ENCODE measurements around the gene THBS3.
"Not testable (repeated sequence)": the region's sequence is repeated elsewhere in the genome, so short reads cannot be mapped to it uniquely, and the experiment has no call there.

Gene THBS3

DNA sequence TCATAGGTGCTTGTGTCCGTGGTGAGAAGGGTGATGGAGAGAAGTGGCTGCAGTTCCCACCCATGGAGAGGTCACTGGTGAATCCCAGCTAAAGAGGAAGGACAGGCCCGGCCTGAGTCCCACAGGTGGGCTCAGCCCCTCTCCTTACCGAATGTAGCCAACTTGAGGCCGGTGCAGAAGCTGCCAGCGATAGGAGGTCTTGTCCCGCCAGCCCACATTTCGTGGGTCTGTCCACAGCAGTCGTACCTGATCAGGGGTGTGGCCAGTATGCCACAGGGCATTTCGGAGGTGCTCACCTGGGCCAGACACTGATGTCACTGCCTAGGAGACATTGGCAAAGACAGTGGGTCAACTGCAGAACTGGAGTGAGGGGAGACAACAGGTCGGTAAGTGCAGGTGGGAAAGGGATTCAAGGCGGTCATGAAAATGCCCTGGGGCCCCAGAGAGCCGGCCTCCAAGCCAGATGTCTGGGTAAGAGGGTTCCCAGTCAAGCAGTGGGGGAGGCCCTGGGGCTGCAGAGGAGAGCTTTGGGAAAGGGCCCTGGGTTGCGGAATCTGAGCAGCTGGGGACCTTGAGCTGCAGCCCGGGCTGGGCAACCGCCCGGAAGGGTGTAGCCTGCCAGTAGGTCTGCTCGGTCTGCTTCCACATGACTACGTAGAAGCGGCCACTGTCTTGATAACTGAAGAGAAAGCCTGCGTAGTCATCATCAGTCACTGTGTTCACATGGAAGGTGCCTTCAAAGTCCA, 10.6 kb downstream of the THBS3 start:
- WGBS, 2 experiments: 81 to 83% methylated on average over 20 of the region's 20 CpGs
- no peaks in the 10 kb centered on the region for H3K27me3 ChIP-seq (ENCODE audit: control insufficient read depth, insufficient read depth, low read length, poor library complexity, severe bottlenecking)
- peak overlapping the region; percentile 99 for H3K27ac ChIP-seq (ENCODE audit: insufficient read depth, low read depth, low read length, poor library complexity, severe bottlenecking)
- H3K36me3 ChIP-seq (ENCODE audit: control insufficient read depth, insufficient read depth, low read length): peaks cover 49% of the 10 kb centered on the region
- H3K4me1 ChIP-seq (ENCODE audit: control insufficient read depth, insufficient read depth, low read length): peaks cover 33% of the 10 kb centered on the region
- no peaks in the 10 kb centered on the region for H3K9me3 ChIP-seq (ENCODE audit: control insufficient read depth, low read length)
- H3K4me3 ChIP-seq (ENCODE audit: insufficient read depth, low read depth, low read length): peak overlapping the region; percentile 94

DNA sequence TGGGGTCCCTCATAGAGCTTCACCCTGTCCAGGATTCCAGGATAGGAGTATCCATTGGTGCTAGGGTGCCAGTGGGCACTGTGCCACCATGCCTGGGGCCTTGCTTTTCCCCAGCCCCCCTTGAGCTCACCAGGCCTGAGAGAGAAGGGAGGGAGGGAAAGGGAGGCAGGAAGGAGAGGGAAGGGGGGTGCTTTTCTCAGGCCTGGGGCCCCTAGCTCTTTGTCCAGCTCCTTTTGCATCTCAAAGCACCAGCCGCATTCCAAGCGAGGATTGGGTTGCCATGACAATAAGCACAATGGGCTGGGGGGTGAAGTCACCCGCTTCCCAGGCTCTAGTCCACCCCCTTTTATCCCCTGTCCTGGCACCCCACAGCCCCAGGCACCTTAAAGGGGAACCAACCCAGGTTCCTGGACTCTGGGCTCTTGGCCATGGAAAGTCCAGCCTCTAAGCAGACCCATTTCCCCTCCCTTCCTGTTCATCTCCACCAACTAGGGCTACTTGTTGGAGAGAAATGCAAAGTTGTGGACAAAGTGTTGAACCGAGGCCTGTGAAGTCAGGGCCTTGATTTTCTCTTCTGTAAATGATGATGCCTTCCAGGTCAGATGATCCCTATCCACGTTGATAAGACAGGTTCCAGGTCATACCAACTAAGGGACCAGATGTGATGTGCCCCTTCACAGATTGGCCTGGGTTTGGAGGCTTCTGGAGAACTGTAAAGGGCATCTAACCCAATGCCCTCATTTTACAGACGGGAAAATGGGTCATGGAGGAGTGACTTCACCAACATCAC, 11.4 kb downstream of the THBS3 start:
- H3K27ac ChIP-seq (ENCODE audit: insufficient read depth, low read depth, low read length, poor library complexity, severe bottlenecking): peak overlapping the region; percentile 99
- 7 to 10% methylated on average over 6 of the region's 6 CpGs for WGBS, 2 experiments
- H3K4me3 ChIP-seq (ENCODE audit: insufficient read depth, low read depth, low read length): peak overlapping the region; percentile 94
- H3K9me3 ChIP-seq (ENCODE audit: control insufficient read depth, low read length): no peaks in the 10 kb centered on the region
- peaks cover 33% of the 10 kb centered on the region for H3K4me1 ChIP-seq (ENCODE audit: control insufficient read depth, insufficient read depth, low read length)
- H3K36me3 ChIP-seq (ENCODE audit: control insufficient read depth, insufficient read depth, low read length): peaks cover 41% of the 10 kb centered on the region
- no peaks in the 10 kb centered on the region for H3K27me3 ChIP-seq (ENCODE audit: control insufficient read depth, insufficient read depth, low read length, poor library complexity, severe bottlenecking)

DNA sequence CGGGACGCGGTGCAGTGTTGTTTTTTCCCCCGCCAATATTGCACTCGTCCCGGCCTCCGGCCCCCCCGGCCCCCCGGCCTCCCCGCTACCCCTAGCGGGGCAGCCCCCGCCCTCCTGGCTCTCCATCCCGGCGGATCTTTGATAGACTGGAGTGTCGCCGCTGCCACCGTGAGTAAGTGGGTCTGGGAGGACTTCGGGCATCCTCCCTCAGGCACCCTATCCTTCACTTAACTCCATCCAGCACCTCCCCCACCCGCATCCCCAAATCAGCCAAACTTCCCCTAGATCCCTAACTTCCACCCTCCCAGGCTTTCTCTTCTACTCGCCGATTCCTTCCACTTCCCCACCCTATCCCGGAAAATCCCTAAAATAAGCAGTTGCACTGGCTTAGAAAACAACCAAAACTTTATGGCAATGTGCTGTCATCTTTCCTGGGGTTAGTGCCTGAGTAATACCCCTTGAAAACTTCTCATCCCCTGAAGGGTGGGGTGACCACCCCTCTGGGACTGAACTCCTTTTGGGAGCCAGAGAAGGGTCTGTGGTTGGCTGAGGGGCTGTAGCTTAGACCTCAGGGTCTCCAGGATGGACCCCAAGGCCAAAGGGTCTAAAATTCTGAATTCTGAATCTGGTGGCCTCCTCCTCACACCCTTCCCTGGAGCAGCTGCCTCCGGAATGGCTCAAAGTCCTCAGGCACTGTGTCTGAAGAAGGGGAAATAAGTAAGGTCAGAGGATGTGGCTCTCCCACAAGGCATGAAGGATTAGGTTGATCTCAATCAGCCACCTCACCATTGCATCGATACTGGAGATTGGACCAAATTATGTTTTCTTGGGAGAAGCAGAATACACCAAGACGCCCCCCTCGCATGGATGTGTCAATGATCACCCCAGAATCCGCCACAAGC, 12.2 kb downstream of the THBS3 start:
- Histone ChIP-seq H3K27ac (ENCODE audit: insufficient read depth, low read depth, low read length, poor library complexity, severe bottlenecking) (peak overlapping the region; percentile 99), H3K36me3 (ENCODE audit: control insufficient read depth, insufficient read depth, low read length) (peaks cover 34% of the 10 kb centered on the region), H3K4me1 (ENCODE audit: control insufficient read depth, insufficient read depth, low read length) (peaks cover 33% of the 10 kb centered on the region), H3K4me3 (ENCODE audit: insufficient read depth, low read depth, low read length) (peak overlapping the region; percentile 94), H3K9me3 (ENCODE audit: control insufficient read depth, low read length) (no peaks in the 10 kb centered on the region), H3K27me3 (ENCODE audit: control insufficient read depth, insufficient read depth, low read length, poor library complexity, severe bottlenecking) (no peaks in the 10 kb centered on the region)
- WGBS, 2 experiments: 1% methylated on average over 27 of the region's 27 CpGs

DNA sequence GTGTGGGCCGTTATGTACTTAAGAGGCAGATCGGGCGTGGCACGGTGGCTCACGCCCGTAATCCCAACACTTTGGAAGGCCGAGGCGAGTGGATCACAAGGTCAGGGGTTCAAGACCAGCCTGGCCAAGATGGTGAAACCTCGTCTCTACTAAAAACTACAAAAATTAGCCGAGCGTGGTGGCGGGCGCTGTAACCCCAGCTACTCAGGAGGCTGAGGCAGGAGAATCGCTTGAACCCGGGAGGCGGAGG, 13.8 kb downstream of the THBS3 start:
- Histone ChIP-seq H3K4me3 (ENCODE audit: insufficient read depth, low read depth, low read length) (peak overlapping the region; percentile 94), H3K27ac (ENCODE audit: insufficient read depth, low read depth, low read length, poor library complexity, severe bottlenecking) (peak overlapping the region; percentile 99), H3K4me1 (ENCODE audit: control insufficient read depth, insufficient read depth, low read length) (peaks cover 33% of the 10 kb centered on the region), H3K36me3 (ENCODE audit: control insufficient read depth, insufficient read depth, low read length) (peaks cover 21% of the 10 kb centered on the region)
- 4% methylated on average over 16 of the region's 16 CpGs for WGBS, 2 experiments
- not testable (repeated sequence) for H3K9me3 ChIP-seq (ENCODE audit: control insufficient read depth, low read length); H3K27me3 ChIP-seq (ENCODE audit: control insufficient read depth, insufficient read depth, low read length, poor library complexity, severe bottlenecking)

DNA sequence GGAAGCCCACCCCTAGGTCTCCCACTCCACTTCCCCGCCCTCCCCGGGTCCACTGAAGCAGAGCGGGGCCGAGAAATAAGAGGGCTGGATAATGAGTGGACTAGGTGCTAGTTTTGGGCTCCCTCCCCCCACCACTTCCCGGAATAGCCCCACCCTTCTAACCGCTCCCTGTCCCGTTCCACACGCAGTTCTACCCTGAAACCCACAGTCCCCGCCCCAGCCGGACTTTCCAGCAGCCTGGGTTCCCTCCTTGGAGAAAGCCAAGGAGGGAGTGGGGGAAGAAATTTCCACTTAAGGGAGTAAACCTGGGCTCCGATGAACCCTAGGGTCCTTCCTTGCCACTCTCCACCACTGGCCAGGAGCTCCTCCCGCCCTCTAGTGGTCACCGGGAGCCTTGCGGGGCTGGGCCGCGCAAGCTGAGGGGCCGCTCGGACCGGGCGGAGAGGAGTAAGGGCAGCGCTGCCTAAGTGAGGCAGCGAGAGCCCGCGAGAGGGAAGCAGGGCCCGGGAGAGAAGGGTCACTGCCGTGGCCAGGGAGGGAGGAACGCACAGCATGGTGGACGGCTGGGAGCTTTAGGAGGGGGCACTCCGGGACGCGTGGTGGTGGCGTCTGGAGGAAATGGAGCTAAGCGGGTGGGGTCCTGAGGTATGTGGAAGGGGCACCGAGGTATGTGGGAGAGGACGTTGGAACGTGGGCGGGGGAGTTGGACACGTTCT, 14.3 kb downstream of the THBS3 start:
- Histone ChIP-seq H3K4me1 (ENCODE audit: control insufficient read depth, insufficient read depth, low read length) (peaks cover 29% of the 10 kb centered on the region), H3K27ac (ENCODE audit: insufficient read depth, low read depth, low read length, poor library complexity, severe bottlenecking) (peak overlapping the region; percentile 99), H3K4me3 (ENCODE audit: insufficient read depth, low read depth, low read length) (peak overlapping the region; percentile 94), H3K9me3 (ENCODE audit: control insufficient read depth, low read length) (no peaks in the 10 kb centered on the region), H3K27me3 (ENCODE audit: control insufficient read depth, insufficient read depth, low read length, poor library complexity, severe bottlenecking) (no peaks in the 10 kb centered on the region), H3K36me3 (ENCODE audit: control insufficient read depth, insufficient read depth, low read length) (peaks cover 17% of the 10 kb centered on the region)
- 1 to 2% methylated on average over 34 to 38 of the region's 38 CpGs for WGBS, 2 experiments

DNA sequence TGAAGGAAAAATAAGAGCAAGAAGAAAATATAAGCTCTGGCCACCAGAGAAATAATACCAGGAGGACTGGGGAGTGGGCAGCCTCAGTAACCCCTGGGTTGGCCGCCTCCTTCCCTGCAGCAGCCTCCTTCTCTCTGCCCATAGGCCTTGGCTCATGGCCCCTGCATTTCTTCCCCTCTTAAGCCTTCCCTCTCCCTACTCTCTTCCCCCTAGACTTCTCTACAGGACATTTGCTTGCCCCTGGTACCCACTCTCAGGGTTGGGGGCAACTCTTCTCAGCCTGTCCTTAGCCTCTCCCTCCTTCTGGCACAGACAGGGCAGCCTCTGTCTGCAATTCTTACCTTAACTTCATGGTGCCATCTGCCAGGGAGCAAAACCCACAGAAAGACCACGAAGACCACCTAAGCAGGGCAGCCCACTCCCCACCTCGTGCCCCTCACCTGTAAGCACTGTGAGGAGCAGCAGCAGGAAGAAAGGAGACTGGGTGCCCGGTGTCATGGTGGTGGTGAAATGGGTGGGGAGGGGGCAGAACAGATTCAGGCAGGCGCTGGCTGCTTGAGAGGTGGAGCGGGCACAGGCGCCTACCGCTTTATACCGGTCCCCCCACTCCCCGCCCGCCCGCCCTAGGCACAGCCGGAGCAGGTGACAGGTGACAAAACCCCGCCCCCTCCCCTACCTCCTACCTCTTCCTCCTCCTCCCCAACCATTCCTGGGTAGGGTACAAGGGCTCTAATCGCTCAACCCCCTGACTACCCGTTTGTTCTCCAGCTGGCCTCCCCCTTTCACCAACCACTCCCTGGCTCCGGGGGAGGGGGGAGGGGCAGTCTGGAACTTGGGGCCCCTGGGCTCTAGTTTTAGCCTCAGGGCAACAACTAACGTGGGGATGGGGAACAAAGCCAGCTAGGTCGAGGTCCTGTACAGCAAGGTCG, 15.1 kb downstream of the THBS3 start:
- Histone ChIP-seq H3K36me3 (ENCODE audit: control insufficient read depth, insufficient read depth, low read length) (peaks cover 9% of the 10 kb centered on the region), H3K27ac (ENCODE audit: insufficient read depth, low read depth, low read length, poor library complexity, severe bottlenecking) (peak overlapping the region; percentile 68), H3K4me3 (ENCODE audit: insufficient read depth, low read depth, low read length) (peak overlapping the region; percentile 94), H3K4me1 (ENCODE audit: control insufficient read depth, insufficient read depth, low read length) (peaks cover 21% of the 10 kb centered on the region), H3K27me3 (ENCODE audit: control insufficient read depth, insufficient read depth, low read length, poor library complexity, severe bottlenecking) (no peaks in the 10 kb centered on the region), H3K9me3 (ENCODE audit: control insufficient read depth, low read length) (no peaks in the 10 kb centered on the region)
- 28 to 29% methylated on average over 17 of the region's 20 CpGs for WGBS, 2 experiments

DNA sequence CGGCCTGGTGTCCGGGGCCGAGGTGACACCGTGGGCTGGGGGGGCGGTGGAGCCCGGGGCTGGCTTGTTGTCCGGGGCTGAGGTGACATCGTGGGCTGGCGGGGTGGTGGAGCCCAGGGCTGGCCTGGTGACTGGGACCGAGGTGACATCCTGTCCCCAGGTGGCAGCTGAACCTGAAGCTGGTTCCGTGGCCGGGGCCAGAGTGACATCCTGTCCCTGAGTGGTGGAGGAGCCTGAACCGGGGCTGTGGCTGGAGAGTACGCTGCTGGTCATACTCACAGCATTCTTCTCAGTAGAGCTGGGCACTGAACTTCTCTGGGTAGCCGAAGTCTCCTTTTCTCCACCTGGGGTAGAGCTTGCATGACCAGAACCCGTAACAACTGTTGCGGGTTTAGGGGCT, 15.8 kb downstream of the THBS3 start:
- Histone ChIP-seq H3K36me3 (ENCODE audit: control insufficient read depth, insufficient read depth, low read length) (peaks cover 2% of the 10 kb centered on the region), H3K27ac (ENCODE audit: insufficient read depth, low read depth, low read length, poor library complexity, severe bottlenecking) (no peak overlapping the region), H3K4me1 (ENCODE audit: control insufficient read depth, insufficient read depth, low read length) (peaks cover 14% of the 10 kb centered on the region), H3K4me3 (ENCODE audit: insufficient read depth, low read depth, low read length) (no peak overlapping the region), H3K27me3 (ENCODE audit: control insufficient read depth, insufficient read depth, low read length, poor library complexity, severe bottlenecking) (no peaks in the 10 kb centered on the region), H3K9me3 (ENCODE audit: control insufficient read depth, low read length) (no peaks in the 10 kb centered on the region)
- WGBS, 2 experiments: 92 to 93% methylated on average over 17 of the region's 17 CpGs

DNA sequence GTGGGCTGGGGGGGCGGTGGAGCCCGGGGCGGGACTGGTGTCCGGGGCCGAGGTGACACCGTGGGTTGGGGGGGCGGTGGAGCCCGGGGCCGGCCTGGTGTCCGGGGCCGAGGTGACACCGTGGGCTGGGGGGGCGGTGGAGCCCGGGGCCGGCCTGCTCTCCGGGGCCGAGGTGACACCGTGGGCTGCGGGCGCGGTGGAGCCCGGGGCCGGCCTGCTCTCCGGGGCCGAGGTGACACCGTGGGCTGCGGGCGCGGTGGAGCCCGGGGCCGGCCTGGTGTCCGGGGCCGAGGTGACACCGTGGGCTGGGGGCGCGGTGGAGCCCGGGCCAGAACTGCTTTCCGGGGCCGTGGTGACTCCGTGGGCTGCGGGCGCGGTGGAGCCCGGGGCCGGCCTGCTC, 17.8 kb downstream of the THBS3 start:
- peaks cover 15% of the 10 kb centered on the region for H3K4me1 ChIP-seq (ENCODE audit: control insufficient read depth, insufficient read depth, low read length)
- H3K27me3 ChIP-seq (ENCODE audit: control insufficient read depth, insufficient read depth, low read length, poor library complexity, severe bottlenecking); H3K36me3 ChIP-seq (ENCODE audit: control insufficient read depth, insufficient read depth, low read length); H3K9me3 ChIP-seq (ENCODE audit: control insufficient read depth, low read length); H3K27ac ChIP-seq (ENCODE audit: insufficient read depth, low read depth, low read length, poor library complexity, severe bottlenecking); H3K4me3 ChIP-seq (ENCODE audit: insufficient read depth, low read depth, low read length): not testable (repeated sequence)
- WGBS, 2 experiments: 94 to 96% methylated on average over 20 to 22 of the region's 45 CpGs

DNA sequence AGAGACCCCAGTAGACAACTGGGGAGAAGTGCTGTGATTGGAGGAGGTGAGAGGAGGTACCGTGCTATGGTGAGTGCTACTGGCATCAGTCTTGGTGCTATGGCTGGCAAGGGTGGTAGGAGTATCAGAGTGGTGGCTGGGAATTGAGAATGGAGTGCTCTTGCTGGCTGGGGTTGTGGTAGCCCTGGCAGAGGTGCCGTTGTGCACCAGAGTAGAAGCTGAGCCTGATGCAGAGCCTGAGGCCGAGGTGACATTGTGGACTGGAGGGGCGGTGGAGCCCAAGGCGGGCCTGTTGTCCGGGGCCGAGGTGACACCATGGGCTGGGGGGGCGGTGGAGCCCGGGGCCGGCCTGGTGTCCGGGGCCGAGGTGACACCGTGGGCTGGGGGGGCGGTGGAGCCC, 19.4 kb downstream of the THBS3 start:
- WGBS, 2 experiments: 94 to 95% methylated on average over 14 of the region's 14 CpGs
- no peaks in the 10 kb centered on the region for H3K36me3 ChIP-seq (ENCODE audit: control insufficient read depth, insufficient read depth, low read length)

More for the DNA sequence above, 19.4 kb downstream of the THBS3 start:
- H3K9me3 ChIP-seq (ENCODE audit: control insufficient read depth, low read length): no peaks in the 10 kb centered on the region
- no peak overlapping the region for H3K4me3 ChIP-seq (ENCODE audit: insufficient read depth, low read depth, low read length)
- peaks cover 14% of the 10 kb centered on the region for H3K4me1 ChIP-seq (ENCODE audit: control insufficient read depth, insufficient read depth, low read length)
- H3K27me3 ChIP-seq (ENCODE audit: control insufficient read depth, insufficient read depth, low read length, poor library complexity, severe bottlenecking): no peaks in the 10 kb centered on the region
- no peak overlapping the region for H3K27ac ChIP-seq (ENCODE audit: insufficient read depth, low read depth, low read length, poor library complexity, severe bottlenecking)
